SK-N-MC (cell line): ENCODE data around the gene ETNPPL.

ENCODE experiments used
- EZH2 ChIP-seq: fragments of 200-600 bp; sonication (generic); IDR thresholded peaks from one replicate; pipeline ENCODE4 v1.6.1; 2017; ENCODE audit warnings: antibody characterized with exemption
- POLR2AphosphoS5 ChIP-seq: IDR thresholded peaks from 2 replicates; pipeline ENCODE4 v1.6.1; 2012; ENCODE audit warnings: mild to moderate bottlenecking, low read depth, low read length, borderline replicate concordance

DNA sequence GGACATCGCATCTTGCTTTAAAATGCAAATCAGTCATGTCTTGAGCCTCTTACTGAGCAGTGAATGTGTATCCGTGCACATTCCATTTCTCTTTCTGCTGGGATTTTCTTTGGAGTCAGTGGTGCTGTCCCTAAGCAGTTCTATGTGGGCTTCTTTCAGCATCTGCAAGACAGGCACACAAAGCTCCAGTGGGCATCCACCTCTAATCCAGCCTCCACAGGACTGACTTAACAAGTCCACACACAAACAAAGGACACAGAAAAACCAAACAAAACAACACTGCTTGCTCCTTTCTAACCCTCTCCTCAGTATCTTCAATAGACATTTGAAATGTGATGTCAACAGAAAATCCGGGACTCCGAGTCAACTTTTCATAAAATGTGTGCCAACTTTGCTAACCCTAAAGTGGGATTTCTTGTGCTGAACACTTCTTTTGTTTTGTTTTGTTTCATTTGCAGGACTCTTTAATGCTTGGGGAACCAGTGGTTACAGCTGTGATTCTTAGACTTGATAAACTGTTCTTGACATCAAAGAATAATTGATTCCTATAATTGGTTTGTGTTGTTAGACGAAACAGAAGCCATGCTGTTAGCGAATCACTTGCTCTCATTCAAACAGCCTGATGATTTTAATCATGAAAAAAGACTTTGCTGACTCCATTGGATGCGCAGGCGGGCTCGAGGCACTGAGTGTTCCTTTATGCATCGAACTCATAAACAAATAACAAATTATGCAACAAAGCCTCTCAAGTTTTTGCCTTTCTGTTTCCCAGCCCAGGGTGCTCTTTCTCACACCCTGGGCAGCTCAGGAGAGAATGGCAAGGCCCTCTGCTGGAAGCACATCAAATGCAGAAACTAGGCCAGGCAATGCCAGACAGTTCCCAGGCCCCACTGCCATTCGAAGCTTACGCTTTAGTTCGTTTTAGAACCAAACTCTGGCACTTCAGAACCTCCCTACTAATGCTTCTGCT lies 20.1 kb downstream of the ETNPPL start:
- TF ChIP-seq EZH2 (no peak), POLR2AphosphoS5 (no peak)
